ENCODE data around the gene ZNF474.

DNA sequence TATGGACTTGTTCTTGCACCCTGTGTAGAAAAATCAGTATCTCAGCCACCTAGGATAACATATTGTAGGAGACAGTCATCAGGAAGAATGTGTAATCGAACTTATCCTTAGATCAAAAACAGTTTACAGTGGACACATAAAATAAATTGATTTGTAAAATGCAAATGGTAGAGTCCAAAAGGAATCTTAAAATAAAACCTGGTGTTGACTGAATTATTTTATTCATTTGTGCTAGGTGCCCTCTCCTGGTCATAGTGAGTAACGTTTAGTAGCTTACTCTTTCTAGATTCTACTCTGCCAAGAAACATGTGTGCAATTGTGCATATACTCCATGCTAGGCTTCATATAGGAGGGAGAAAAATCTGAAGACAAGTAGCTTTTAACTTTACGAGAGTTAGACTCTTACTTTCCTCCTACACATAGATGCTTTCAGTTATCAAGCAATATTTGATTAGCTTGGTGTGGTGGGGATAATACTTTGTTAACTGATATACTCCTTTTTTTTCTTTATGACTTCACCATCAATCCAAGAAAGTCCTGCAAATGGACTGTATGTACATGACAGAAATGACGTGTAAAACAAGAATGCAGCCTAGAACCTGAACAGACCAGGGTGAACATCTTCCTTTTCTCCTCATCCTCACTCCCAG, 27.6 kb upstream of the ZNF474 start:
- TF ChIP-seq CTCF (IDR thresholded peaks at IDR 0.05) (peak; percentile 40 to 67 (median 59)), POLR2A (IDR thresholded peaks at IDR 0.05) (no peak)

Data from adrenal gland (tissue), 5 donors.